ENCODE data around the gene KRT79.

The KRT79 gene

DNA sequence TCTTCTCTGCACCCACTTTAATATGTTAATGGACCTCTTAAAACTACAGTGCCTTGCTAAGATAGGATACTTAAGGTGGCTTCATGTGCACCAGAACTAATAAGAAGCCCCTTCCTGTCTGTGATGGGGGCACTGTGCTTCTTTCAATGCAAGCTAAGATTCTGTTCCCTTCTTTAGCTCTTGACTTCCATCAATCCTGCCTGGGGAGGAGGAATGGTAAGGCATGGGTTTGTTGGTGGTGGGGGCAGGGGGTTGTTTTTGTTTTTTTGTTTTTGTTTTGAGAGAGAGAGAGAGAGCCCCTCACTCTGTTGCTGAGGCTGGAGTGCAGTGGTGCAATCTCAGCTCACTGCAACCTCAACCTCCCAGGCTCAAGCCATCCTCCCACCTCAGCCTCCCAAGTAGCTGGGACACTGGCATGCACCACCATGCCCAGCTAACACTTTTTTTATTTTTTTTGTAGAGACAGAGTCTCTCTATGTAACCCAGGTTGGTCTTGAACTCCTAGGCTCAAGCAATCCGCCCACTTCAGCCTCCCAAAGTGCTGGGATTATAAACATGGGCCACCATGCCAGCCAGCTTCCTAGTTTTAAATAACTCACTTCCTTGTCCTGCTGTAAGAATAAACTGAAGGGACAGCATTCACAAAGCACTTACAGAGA, 33.7 kb downstream of the KRT79 start:
- peak overlapping the region; percentile 62; the same call in 1 of the 2 replicates for H3K27ac ChIP-seq
- DNase-seq (ENCODE audit: low spot score), result no peak
- TF ChIP-seq, protein P1, sequence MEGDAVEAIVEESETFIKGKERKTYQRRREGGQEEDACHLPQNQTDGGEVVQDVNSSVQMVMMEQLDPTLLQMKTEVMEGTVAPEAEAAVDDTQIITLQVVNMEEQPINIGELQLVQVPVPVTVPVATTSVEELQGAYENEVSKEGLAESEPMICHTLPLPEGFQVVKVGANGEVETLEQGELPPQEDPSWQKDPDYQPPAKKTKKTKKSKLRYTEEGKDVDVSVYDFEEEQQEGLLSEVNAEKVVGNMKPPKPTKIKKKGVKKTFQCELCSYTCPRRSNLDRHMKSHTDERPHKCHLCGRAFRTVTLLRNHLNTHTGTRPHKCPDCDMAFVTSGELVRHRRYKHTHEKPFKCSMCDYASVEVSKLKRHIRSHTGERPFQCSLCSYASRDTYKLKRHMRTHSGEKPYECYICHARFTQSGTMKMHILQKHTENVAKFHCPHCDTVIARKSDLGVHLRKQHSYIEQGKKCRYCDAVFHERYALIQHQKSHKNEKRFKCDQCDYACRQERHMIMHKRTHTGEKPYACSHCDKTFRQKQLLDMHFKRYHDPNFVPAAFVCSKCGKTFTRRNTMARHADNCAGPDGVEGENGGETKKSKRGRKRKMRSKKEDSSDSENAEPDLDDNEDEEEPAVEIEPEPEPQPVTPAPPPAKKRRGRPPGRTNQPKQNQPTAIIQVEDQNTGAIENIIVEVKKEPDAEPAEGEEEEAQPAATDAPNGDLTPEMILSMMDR (conservative IDR thresholded peaks at IDR 0.05; ENCODE audit: low read depth), result no peak
- CTCF ChIA-PET, result no interaction called here
- POLR2A ChIA-PET (ENCODE audit: low non-redundant PET), result no interaction called here

DNA sequence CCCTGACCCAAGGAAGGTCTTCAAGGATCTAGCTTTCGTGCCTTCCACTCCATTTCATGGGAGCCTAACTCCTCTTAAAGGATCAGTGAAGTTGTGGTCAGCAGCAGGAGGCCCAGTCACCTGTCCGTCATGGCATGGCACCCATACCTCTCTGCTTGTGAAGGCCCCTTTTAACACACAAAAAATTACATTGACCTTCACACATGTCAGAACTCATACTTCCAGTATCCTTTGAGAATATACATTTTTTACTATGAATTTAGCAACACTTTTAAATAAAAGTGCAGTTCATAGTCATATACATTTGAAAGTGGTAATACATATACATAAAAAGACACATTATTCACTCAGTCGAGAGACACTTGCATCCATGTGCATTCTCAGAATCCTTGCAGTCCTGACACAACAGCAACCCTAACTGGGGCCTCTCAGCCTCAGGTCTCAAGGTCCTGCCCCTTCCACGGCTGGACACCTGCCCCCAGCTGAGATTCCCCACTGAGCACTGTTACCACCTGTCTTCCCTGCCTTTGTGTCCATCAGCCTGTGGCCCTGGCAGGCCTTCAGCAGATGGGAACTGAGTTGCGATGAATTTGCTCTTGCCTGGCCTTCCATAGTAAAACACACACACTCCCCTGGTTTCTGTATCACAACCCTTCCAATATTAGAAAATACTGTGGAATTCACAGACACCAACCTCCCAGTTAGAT, 34.5 kb downstream of the KRT79 start:
- CTCF ChIA-PET, result no interaction called here
- POLR2A ChIA-PET (ENCODE audit: low non-redundant PET), result no interaction called here
- H3K27ac ChIP-seq, result no peak overlapping the region
- DNase-seq (ENCODE audit: low spot score), result no peak
- TF ChIP-seq, protein P1 (conservative IDR thresholded peaks at IDR 0.05; ENCODE audit: low read depth), result no peak

DNA sequence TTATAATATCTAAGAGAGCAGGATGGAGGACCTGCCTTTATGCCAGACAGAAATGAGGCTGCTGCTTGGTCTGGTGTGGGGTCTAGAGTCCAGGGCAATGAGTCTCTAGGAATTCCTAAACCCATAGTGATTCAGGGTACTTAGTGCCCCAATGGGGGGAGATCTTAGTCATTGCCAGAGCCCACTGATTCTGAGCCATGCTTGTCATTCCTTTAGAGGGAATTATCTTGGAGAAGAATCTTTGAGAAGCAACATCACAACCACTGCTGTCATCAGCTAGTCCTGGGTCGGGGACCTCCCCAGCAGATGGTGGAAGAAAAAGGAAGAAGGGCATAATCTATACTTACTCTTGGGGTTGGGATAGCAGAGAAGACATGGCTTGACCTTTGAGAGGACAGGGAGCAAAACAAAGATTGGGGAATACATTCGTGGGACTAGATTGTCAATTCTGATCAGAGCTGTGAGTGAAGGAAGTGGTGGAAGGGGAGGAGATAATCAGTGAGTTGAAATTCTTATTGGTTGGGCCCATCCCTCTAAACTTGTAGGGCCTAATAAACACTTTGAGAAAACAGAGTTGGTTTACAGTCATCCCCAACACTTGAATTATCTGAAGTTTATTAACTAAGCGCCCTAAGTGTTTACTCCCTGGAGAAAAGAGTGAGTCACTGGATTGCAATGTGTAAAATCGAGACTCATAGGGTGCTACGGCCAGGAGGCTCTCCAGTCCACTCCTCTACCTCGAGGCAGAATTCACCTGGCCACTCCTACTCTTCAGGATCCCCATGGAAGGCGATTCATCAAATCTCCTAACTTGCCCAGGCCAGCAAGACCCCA, 35.2 kb downstream of the KRT79 start:
- TF ChIP-seq, protein P1 (conservative IDR thresholded peaks at IDR 0.05; ENCODE audit: low read depth), result no peak
- DNase-seq (ENCODE audit: low spot score), result peak; percentile 85
- H3K27ac ChIP-seq, result no peak overlapping the region
- CTCF ChIA-PET, result no interaction called here
- POLR2A ChIA-PET (ENCODE audit: low non-redundant PET), result no interaction called here

DNA sequence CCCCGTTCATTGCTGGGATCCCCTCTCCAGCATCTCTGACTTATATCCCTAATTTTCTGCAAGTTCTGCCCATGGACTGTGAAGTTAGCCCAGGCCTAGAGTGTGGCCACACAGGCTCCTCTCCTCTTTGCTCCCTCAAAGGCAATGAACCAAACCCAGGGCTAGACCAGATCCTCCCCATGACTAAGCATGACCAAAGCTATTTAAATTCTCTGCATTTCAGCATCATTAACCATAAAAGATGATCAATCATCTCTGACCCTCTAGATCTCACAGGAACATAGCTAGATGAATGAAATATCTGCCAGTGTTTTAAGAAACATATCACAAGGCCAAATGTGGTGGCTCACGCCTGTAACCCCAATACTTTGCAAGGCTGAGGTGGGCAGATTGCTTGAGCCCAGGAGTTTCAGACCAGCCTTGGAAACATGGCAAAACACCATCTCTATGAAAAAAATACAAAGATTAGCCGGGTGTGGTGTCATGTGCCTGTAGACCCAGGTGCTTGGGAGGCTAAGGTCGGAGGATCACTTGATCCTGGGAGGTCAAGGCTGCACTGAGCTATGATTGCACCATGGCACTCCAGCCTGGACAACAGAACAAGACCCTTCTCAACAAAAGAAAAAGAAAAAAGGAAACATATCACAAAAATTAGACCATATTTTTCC, 36.0 kb downstream of the KRT79 start:
- TF ChIP-seq, protein P1 (conservative IDR thresholded peaks at IDR 0.05; ENCODE audit: low read depth), result no peak
- no peak overlapping the region for H3K27ac ChIP-seq
- ChIA-PET CTCF (interaction anchor here (0.7 kb wide), 1 partner anchor 25 kb away, joined by 3 read pairs; no protein-coding TSS in a partner anchor), POLR2A (ENCODE audit: low non-redundant PET) (no interaction called here)
- DNase-seq (ENCODE audit: low spot score), result peak; percentile 64

DNA sequence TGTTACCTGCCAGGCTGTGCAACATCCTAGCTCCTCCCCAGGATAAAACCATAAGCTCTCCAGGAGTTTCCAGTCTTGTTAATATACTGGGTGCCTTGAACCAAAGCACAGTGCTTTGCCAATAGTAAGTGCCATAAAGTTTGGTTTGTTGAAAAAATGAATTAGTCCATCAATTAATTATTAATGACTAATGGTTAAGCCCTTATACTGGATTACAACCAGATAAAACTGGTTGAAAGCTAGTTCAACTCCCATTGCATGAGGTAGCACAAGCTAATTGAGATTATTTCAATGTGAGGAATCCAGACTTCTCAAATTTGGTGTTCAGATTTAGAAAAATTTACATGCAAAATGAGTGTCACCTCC, 36.6 kb downstream of the KRT79 start:
- no peak overlapping the region for H3K27ac ChIP-seq
- no peak for DNase-seq (ENCODE audit: low spot score)
- POLR2A ChIA-PET (ENCODE audit: low non-redundant PET), result no interaction called here
- TF ChIP-seq, protein P1 (conservative IDR thresholded peaks at IDR 0.05; ENCODE audit: low read depth), result no peak
- CTCF ChIA-PET, result interaction anchor here (0.7 to 1.2 kb wide), 2 partner anchors 25 to 68 kb away, joined by 3 to 6 read pairs; no protein-coding TSS in a partner anchor
